HG03342 (cell line): ENCODE data around the gene HBG1.

Experiments
- ATAC-seq: cut with Tn5 transposase; IDR thresholded peaks from one replicate; pipeline ENCODE4 v1.9.1; 2021; ENCODE audit warnings: mild to moderate bottlenecking, moderate library complexity; ENCODE audit not compliant: unreplicated experiment

Gene HBG1

GRCh38 chr11:5229356-5229755 is 20.3 kb downstream of the HBG1 start:
- no peak for ATAC-seq

DNA sequence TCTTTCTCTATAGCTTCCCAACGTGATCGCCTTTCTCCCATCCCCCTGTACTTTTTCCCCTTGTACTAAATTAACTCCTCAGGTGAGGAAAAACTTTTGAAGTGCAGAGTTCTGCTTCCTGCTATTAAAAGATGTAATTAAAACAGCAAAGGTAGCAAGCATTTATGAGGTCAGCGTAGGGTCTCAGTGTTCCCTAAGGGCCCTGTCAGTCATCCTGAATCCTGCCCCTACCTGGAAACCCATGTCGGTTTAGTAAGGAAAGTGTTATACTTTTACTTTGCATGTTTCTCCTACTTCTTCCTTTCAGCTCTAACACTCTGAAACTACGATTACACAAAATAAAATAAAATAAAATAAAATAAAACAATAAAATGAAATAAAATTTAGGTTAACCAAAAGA is 21.5 kb downstream of the HBG1 start:
- ATAC-seq: no peak

DNA sequence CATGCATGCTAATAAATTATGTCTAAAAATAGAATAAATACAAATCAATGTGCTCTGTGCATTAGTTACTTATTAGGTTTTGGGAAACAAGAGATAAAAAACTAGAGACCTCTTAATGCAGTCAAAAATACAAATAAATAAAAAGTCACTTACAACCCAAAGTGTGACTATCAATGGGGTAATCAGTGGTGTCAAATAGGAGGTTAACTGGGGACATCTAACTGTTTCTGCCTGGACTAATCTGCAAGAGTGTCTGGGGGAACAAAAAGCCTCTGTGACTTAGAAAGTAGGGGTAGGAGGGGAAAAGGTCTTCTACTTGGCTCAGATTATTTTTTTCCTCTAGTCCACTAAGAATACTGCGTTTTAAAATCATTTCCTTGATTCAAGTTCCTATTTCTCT is 22.0 kb downstream of the HBG1 start:
- no peak for ATAC-seq

GRCh38 chr11:5226732-5227310 is 22.8 kb downstream of the HBG1 start, which contains the start of gene HBB:
TSS of gene HBB (minus strand) at chr11:5227071. CDS start at chr11:5227021, 50 bp downstream.
- no peak for ATAC-seq

DNA sequence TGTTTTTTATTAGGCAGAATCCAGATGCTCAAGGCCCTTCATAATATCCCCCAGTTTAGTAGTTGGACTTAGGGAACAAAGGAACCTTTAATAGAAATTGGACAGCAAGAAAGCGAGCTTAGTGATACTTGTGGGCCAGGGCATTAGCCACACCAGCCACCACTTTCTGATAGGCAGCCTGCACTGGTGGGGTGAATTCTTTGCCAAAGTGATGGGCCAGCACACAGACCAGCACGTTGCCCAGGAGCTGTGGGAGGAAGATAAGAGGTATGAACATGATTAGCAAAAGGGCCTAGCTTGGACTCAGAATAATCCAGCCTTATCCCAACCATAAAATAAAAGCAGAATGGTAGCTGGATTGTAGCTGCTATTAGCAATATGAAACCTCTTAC is 24.2 kb downstream of the HBG1 start:
- ATAC-seq: no peak

DNA sequence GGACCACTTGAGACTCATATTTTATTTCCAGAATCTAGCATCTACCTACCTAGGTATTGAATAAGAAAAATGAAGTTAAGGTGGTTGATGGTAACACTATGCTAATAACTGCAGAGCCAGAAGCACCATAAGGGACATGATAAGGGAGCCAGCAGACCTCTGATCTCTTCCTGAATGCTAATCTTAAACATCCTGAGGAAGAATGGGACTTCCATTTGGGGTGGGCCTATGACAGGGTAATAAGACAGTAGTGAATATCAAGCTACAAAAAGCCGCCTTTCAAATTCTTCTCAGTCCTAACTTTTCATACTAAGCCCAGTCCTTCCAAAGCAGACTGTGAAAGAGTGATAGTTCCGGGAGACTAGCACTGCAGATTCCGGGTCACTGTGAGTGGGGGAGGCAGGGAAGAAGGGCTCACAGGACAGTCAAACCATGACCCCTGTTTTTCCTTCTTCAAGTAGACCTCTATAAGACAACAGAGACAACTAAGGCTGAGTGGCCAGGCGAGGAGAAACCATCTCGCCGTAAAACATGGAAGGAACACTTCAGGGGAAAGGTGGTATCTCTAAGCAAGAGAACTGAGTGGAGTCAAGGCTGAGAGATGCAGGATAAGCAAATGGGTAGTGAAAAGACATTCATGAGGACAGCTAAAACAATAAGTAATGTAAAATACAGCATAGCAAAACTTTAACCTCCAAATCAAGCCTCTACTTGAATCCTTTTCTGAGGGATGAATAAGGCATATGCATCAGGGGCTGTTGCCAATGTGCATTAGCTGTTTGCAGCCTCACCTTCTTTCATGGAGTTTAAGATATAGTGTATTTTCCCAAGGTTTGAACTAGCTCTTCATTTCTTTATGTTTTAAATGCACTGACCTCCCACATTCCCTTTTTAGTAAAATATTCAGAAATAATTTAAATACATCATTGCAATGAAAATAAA is 24.8 kb downstream of the HBG1 start:
- ATAC-seq: no peak

- no peak for ATAC-seq
Measured at GRCh38 chr11:5223686-5224085, 26.0 kb downstream of the HBG1 start.

DNA sequence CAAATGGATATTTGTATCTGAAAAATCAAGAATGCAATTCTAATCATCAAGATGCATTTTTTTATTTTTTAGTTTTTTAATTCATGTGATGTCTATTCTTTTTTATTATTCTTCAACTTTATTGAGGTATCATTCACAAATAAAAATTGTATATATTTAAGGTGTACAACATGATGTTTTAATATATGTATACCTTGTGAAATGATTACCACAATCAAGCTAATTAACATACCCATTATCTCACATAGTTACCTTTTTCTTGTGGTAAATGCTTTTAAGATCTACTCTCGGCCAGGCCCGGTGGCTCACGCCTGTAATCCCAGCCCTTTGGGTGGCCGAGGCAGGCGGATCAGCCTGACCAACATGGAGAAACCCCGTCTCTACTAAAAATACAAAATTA is 26.5 kb downstream of the HBG1 start:
- ATAC-seq: no peak

DNA sequence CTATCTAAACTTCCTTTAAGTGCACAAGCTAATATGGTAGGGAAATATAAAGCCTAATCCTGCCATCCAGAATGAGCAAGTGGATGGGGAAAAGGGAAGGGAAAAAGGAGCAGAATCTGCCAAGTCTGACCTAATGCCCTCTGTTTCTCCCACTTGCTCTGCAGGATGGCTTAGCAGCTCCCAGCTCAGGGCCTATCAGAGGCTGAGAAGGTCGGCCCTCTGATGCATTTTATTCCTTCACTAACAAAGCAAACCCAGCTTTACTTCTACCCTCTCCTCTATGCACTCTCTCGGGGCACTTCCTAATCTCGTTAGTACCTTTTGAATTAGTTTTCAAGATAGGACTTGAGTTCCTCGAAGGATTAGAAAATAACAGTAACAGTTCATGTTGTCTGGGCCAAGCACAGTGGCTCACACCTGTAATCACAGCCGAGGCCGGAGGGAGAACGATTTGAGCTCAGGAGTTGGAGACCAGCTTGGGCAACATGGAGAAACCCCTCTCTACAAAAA is 39.2 kb downstream of the HBG1 start:
- ATAC-seq: no peak

GRCh38 chr11:5204787-5205186 is 44.9 kb downstream of the HBG1 start:
- peak; percentile 66 for ATAC-seq

- ATAC-seq: no peak
Measured at GRCh38 chr11:5203366-5203765, 46.3 kb downstream of the HBG1 start.

GRCh38 chr11:5200582-5200981 is 49.1 kb downstream of the HBG1 start, which contains the start of gene OR51V1:
TSS of gene OR51V1 (minus strand) at chr11:5200682. CDS start at chr11:5200682, 0 bp downstream.
- no peak for ATAC-seq

DNA sequence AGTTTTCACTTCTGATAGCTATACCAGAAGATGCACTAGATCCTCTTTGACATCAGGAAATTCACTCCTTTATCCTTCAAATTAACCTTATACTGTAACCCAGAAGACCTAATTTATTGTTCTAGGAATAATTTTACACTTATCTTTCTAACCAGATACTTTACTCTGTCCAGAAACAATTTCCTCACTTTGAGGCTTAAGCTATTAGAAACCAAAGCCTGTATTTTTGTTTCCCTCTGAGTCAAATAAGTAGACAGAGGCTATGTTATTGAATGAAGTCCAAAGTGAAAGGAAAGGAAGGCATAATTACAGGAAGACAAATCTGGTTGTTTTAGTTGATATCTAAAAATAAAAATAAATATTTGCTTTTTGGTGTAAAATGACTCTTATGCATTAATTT is 51.4 kb downstream of the HBG1 start:
- ATAC-seq: no peak
